OCI-LY1 (cell line): ENCODE measurements around the gene AGAP1.

Experiments used
- H2AFZ ChIP-seq: fragments of 200-600 bp; sonication (generic), shearing (Covaris generic); 2 replicates; pipeline ENCODE4 v1.6.0; 2014; ENCODE audit warnings: antibody characterized with exemption, mild to moderate bottlenecking, low read length
- H3F3A ChIP-seq: fragments of 200-600 bp; sonication (generic), shearing (Covaris generic); 2 replicates; pipeline ENCODE4 v1.6.0; 2014; ENCODE audit warnings: mild to moderate bottlenecking, antibody characterized with exemption, low read length, moderate library complexity; ENCODE audit not compliant: insufficient read depth
- H3K27ac ChIP-seq: fragments of 200-600 bp; sonication (generic); 2 replicates; pipeline ENCODE4 v1.5.1; 2014; ENCODE audit warnings: low read length, mixed run types, mild to moderate bottlenecking, low read depth; ENCODE audit not compliant: poor library complexity, severe bottlenecking
- H3K27me3 ChIP-seq: fragments of 200-600 bp; sonication (generic); 2 replicates; pipeline ENCODE4 v1.6.0; 2014; ENCODE audit warnings: antibody characterized with exemption, mild to moderate bottlenecking, low read length, moderate library complexity; ENCODE audit not compliant: insufficient read depth
- H3K36me3 ChIP-seq: fragments of 200-600 bp; sonication (generic); 2 replicates; pipeline ENCODE4 v1.6.1; 2014; ENCODE audit warnings: mild to moderate bottlenecking, antibody characterized with exemption, low read length, moderate library complexity, mixed read lengths; ENCODE audit not compliant: insufficient read depth
- H3K4me1 ChIP-seq: fragments of 200-600 bp; sonication (generic); 2 replicates; pipeline ENCODE4 v1.5.1; 2014; ENCODE audit warnings: mild to moderate bottlenecking, low read length, moderate library complexity; ENCODE audit not compliant: insufficient read depth, severe bottlenecking
- H3K4me2 ChIP-seq: fragments of 200-600 bp; sonication (generic), shearing (Covaris generic); 2 replicates; pipeline ENCODE4 v1.6.1; 2014; ENCODE audit warnings: low read length
- H3K4me3 ChIP-seq: fragments of 200-600 bp; sonication (generic); 2 replicates; pipeline ENCODE4 v1.5.1; 2014; ENCODE audit warnings: low read length, low read depth, mild to moderate bottlenecking, mixed read lengths; ENCODE audit not compliant: poor library complexity, severe bottlenecking
- H3K79me2 ChIP-seq: fragments of 200-600 bp; shearing (Covaris generic); 2 replicates; pipeline ENCODE4 v1.6.1; 2016; ENCODE audit warnings: mixed run types, low read length, mixed read lengths; ENCODE audit not compliant: insufficient read depth
- H3K9ac ChIP-seq: fragments of 200-600 bp; sonication (generic), shearing (Covaris generic); 2 replicates; pipeline ENCODE4 v1.6.1; 2014; ENCODE audit warnings: mild to moderate bottlenecking, low read length, mixed read lengths
- H3K9me2 ChIP-seq: fragments of 200-600 bp; sonication (generic), shearing (Covaris generic); 2 replicates; pipeline ENCODE4 v1.6.1; 2014; ENCODE audit warnings: low read depth, mild to moderate bottlenecking, low read length, mixed read lengths
- H3K9me3 ChIP-seq: fragments of 200-600 bp; shearing (Covaris generic); 2 replicates; pipeline ENCODE4 v1.6.1; 2014; ENCODE audit warnings: low read length, mixed read lengths
- H4K20me1 ChIP-seq: fragments of 200-600 bp; sonication (generic), shearing (Covaris generic); 2 replicates; pipeline ENCODE4 v1.6.0; 2016; ENCODE audit warnings: mild to moderate bottlenecking, low read length; ENCODE audit not compliant: insufficient read depth
- CTCF ChIP-seq: fragments of 200-600 bp; sonication (generic), shearing (Covaris generic); IDR thresholded peaks from 2 replicates; pipeline ENCODE4 v1.5.1; 2017; ENCODE audit warnings: mild to moderate bottlenecking, antibody characterized with exemption, low read length, moderate library complexity, mixed read lengths
- EZH2 ChIP-seq: fragments of 200-600 bp; sonication (generic), shearing (Covaris generic); IDR thresholded peaks from 2 replicates; pipeline ENCODE4 v1.8.0; 2017; ENCODE audit warnings: borderline replicate concordance, mixed run types, mild to moderate bottlenecking, antibody characterized with exemption, low read length, moderate library complexity, mixed read lengths

The AGAP1 gene

GRCh38 chr2:235588750-235589149, 94.9 kb downstream of the AGAP1 start:
- H3K4me2 ChIP-seq: no peak overlapping the region
- no peaks in the 10 kb centered on the region for H3K9me3 ChIP-seq
- TF ChIP-seq EZH2: no peak
- TF ChIP-seq CTCF: no peak
- H3K79me2 ChIP-seq: no peaks in the 10 kb centered on the region
- H3K4me3 ChIP-seq: no peak overlapping the region
- no peak overlapping the region for H2AFZ ChIP-seq
- H3K36me3 ChIP-seq: no peaks in the 10 kb centered on the region
- no peak overlapping the region for H3K9ac ChIP-seq
- no peaks in the 10 kb centered on the region for H4K20me1 ChIP-seq
- H3K27ac ChIP-seq: no peak overlapping the region
- no peaks in the 10 kb centered on the region for H3K9me2 ChIP-seq
- no peaks in the 10 kb centered on the region for H3K4me1 ChIP-seq
- no peaks in the 10 kb centered on the region for H3K27me3 ChIP-seq
- H3F3A ChIP-seq: no peaks in the 10 kb centered on the region

- H3K4me1 ChIP-seq: no peaks in the 10 kb centered on the region
- TF ChIP-seq EZH2: no peak
- TF ChIP-seq CTCF: no peak
- no peak overlapping the region for H3K9ac ChIP-seq
- H3K27ac ChIP-seq: no peak overlapping the region
- H3F3A ChIP-seq: no peaks in the 10 kb centered on the region
- H3K36me3 ChIP-seq: no peaks in the 10 kb centered on the region
- H3K27me3 ChIP-seq: no peaks in the 10 kb centered on the region
- H4K20me1 ChIP-seq: no peaks in the 10 kb centered on the region
- H3K79me2 ChIP-seq: no peaks in the 10 kb centered on the region
- H3K9me3 ChIP-seq: no peaks in the 10 kb centered on the region
- H3K9me2 ChIP-seq: no peaks in the 10 kb centered on the region
- no peak overlapping the region for H3K4me3 ChIP-seq
- no peak overlapping the region for H3K4me2 ChIP-seq
- H2AFZ ChIP-seq: no peak overlapping the region
Observed at GRCh38 chr2:235591231-235591730, 97.4 kb downstream of the AGAP1 start.

- H3K27ac ChIP-seq: no peak overlapping the region
- no peaks in the 10 kb centered on the region for H3K36me3 ChIP-seq
- TF ChIP-seq EZH2 (no peak), CTCF (no peak)
- no peaks in the 10 kb centered on the region for H3K9me3 ChIP-seq
- H3K9ac ChIP-seq: no peak overlapping the region
- H3K9me2 ChIP-seq: no peaks in the 10 kb centered on the region
- no peaks in the 10 kb centered on the region for H3F3A ChIP-seq
- no peak overlapping the region for H3K4me3 ChIP-seq
- H3K27me3 ChIP-seq: no peaks in the 10 kb centered on the region
- no peak overlapping the region for H3K4me2 ChIP-seq
- no peaks in the 10 kb centered on the region for H4K20me1 ChIP-seq
- no peak overlapping the region for H2AFZ ChIP-seq
- no peaks in the 10 kb centered on the region for H3K4me1 ChIP-seq
- no peaks in the 10 kb centered on the region for H3K79me2 ChIP-seq
Observed at GRCh38 chr2:235591921-235592320, 98.1 kb downstream of the AGAP1 start.
